ENCODE measurements around the gene MIA3. TPM values are rescaled to one million over a fixed set of nuclear protein-coding genes. Genes with fewer than 3 reads are reported as not detected.

Gene MIA3
- total RNA-seq, 1 donor from 2014 or later = 44.4 TPM

Other genes with a start within 250 kb of the MIA3 start
- not detected in 2 replicates for gene HHIPL2, start 70.0 kb upstream of the MIA3 start, total RNA-seq
- 5.3 and 6.5 TPM in 2 replicates for gene TAF1A, start 28.2 kb upstream of the MIA3 start, total RNA-seq
- gene AIDA, start 94.4 kb downstream of the MIA3 start, total RNA-seq = 51.4 and 102 TPM in 2 replicates
- gene BROX, start 94.5 kb downstream of the MIA3 start, total RNA-seq = 46.6 and 63.0 TPM in 2 replicates
- gene FAM177B, start 119.1 kb downstream of the MIA3 start, total RNA-seq = not detected in 2 replicates
- 1.0 and 1.7 TPM in 2 replicates for gene DISP1, start 196.9 kb downstream of the MIA3 start, total RNA-seq